ENCODE measurements around the gene CBL.
"Not testable (repeated sequence)": the region's sequence is repeated elsewhere in the genome, so short reads cannot be mapped to it uniquely, and the experiment has no call there.

Gene CBL

DNA sequence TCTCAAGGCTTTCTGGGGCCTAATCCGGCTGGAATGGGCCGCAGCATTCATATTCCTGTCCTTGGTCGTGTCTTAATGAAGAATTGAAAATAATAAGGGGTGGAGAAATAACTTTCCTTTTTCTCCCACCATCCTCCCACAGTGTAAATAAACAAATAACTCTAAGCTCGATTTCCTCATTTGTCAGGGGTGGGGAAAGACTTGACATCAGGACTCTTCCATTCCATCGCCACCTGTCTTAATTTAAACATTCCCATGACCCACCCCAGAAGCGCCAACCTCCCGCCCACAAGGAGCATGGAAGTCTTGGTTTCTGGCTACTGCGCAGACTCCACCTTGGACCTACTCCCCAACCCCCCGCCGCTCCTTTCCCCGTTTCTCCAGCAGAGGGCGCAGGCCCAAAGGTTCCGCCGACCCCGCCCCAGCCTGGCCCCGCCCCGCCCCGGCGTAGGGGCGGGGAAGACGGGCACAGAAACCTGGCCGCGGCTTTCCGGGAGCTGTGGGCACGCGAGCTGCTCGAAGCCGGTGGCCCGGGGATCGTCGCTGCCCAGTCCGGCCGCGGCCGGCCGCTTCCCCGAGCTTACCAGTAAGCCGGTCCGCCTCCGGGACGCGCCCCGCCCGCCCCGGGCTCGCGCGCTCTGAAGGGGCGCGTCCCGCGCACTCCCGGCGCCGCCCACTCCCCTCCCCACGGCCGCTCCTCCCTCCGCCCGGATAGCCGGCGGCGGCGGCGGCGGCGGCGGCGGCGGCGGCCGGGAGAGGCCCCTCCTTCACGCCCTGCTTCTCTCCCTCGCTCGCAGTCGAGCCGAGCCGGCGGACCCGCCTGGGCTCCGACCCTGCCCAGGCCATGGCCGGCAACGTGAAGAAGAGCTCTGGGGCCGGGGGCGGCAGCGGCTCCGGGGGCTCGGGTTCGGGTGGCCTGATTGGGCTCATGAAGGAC lies at the start of gene CBL:
CBL (plus strand) TSS at position 766 of the 937 bp plus-strand sequence; CDS start at position 845, 79 bp downstream.
- DNase-seq (ENCODE audit: low spot score): peak; percentile 96

DNA sequence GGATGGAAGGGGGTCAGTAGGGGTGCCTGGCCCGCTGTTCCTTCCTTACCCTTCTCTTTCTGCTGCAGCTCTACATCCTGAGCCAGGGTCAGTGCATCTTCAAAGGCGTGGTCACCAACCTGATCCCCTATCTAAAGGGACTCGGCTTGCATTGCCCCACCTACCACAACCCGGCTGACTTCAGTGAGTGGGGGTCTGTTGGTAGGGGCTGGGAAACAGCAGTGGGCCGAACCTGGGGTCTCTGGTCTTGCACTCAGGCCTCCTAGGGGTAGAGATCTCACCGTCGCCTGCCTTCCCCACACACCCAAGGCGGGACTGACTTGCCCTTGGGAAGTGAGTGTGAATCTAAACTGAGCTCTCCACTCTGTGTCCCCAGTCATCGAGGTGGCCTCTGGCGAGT lies 49.6 kb upstream of the CBL start:
- no peak for DNase-seq (ENCODE audit: low spot score)

DNA sequence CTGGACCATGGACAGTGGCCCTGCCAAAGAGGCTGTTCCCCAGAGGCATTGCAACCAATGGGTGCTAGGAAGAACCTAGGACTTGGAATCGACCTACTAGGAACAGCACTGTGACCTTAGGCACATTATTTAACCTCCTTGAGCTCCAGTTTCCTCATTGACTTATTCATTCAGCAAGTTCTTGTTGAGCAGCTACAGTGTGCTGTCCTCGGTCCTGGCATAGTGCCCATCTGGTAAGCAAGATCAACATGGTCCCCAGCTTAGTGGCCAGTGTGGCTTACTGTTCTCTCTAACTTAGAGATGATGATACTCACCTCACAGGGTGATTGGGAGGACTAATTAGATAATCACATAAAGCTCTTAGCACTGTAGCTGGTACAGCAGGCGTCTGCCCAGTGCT lies 49.1 kb upstream of the CBL start:
- DNase-seq (ENCODE audit: low spot score): no peak

DNA sequence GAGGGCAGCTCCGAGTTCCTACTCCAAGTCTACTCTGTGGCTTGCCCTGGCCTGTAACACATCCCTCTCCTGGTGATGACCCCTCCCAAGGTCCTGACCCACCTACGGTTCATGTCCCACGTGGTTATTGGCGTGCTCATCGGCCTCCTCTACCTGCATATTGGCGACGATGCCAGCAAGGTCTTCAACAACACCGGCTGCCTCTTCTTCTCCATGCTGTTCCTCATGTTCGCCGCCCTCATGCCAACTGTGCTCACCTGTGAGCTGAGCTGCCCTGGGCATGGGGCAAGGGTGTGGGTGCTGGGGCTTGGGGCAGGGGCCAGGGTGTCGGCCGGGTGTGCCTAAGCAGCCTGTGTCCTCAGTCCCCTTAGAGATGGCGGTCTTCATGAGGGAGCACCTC lies 47.7 kb upstream of the CBL start:
- DNase-seq (ENCODE audit: low spot score): no peak

DNA sequence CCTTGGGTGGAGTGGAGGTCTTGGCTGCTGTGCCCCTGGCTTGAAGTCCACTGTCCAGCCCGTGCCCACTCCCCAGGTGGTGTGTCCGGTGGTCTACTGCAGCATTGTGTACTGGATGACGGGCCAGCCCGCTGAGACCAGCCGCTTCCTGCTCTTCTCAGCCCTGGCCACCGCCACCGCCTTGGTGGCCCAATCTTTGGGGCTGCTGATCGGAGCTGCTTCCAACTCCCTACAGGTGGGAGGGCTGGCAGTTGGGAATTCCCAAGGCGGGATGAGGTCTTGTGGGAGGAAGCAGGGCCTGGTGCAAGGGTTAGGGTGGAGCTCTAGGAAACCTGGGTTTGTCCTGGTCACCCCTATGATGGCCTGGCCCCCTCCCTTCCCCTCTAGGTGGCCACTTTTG lies 46.0 kb upstream of the CBL start:
- DNase-seq (ENCODE audit: low spot score): no peak

DNA sequence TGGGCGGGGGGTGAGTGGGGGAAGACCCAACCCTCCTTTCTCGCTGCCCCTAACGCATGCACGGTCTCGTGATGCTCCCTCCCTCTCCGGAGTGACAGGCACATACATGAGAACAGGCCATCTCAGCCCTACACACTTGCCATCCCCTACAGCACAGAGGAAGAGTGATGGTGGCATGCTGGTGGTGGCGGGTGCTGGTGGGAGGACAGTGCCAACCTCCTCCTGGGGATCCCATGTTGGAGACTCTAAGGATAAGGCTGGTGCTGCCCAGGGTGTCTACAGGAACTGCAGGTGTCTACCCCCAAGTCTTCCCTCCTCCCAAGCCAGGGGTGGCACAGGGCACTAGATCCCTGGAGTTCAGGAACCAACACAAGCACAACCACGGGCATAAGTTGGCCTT lies 44.3 kb upstream of the CBL start:
- no peak for DNase-seq (ENCODE audit: low spot score)

DNA sequence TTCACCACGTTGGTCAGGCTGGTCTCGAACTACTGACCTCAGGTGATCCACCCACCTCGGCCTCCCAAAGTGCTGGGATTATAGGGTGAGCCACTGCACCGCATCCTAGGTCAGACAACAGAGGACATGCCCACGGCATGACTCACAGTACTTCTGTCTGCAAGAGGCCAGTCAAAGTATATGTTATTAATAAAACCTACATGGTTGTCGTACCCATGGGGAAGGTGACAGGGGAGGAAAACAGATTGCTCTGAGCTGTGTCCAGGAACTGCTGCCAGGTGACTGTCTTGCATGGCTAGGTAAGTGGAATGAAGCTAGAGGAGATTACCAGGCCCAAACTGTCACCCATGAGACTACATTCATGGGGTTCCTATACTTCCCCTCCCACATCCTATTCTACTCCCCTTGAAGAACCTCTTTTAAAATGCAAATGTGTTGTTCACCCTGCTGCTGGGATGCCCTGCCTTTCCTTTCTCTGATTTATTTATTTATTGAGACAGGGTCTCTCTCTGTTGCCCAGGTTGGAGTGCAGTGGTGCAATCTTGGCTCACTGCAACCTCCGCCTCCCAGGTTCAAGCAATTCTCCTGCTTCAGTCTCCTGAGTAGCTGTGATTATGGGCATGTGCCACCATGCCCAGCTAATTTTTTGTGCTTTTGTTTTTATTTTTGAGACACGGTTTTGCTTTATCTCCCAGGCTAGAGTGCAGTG lies 39.6 kb upstream of the CBL start:
- no peak for DNase-seq (ENCODE audit: low spot score)

DNA sequence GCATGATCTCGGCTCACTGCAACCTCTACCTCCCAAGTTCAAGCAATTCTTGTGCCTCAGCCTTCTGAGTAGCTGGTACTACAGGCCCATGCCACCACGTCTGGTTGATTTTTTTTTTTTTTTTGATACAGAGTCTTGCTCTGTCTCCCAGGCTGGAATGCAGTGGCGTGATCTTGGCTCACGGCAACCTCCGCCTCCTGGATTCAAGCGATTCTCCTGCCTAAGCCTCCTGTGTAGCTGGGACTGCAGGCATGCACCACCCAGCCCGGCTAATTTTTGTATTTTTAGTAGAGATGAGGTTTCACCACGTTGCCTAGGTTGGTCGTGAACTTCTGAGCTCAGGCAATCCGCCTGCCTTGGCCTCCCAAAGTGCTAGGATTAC lies 39.1 kb upstream of the CBL start:
- not testable (repeated sequence) for DNase-seq (ENCODE audit: low spot score)

DNA sequence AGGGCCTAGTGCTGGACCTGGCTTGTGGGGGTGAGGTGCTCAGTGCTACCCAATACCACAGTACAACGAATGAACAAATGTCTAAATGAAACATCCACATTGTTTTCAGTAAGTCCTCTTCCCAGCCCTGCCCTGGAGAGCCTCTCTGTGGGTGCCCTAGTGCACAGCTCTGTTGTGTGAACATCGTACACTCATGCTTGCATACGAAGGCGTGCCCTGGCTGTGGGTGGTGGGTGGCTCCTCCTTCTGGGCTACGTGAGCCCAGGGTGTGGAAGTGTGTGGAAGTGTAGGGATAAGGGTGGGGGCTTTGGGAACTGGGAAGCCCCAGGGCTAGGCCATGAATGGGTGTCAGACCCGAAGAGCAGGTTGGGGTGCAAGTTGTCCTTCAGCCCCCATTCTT lies 38.2 kb upstream of the CBL start:
- no peak for DNase-seq (ENCODE audit: low spot score)

DNA sequence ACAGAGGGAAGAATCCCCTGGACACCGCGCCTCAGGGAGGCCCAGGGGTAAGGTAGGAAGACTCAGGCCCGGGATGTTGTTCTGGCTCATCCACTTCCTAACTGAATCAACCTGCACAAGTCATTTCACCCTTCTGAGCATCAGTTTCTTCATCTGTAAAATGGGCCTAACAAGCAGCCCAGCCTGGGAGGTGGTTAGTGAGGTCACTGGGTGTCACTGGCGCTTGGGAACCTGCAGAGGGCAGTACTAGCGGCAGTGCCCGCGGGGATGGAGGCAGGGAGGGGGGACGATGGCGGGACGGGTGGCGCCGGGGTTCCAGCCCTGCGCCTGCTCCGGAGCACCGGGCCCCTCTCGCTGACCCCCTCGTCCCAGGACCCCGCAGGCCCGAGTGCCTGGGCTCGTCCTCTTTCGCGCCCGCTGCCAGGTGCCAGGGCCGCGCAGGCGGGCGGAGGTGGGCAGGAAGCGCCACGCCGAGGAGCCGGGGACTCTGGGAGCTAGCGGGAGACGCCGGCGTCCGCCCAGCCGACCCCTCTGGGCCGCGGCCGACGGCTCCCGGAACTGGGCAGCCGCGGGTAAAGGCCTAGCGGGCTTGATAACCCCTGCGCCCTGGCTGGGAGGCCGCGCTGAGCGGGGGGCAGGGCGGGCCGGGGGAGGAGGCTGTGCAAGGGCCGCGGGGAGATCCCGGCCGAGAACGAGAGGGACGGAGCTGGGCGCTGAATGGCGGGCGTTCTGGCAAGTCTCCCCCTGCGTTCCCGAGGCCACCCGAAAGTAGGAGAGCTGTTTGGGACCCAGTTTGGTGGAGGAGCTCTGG lies 37.5 kb upstream of the CBL start, which contains the start of gene NLRX1:
NLRX1 (plus strand) TSS at position 255 of the 811 bp plus-strand sequence. CDS start 2,679 bp downstream, outside the sequence.
- DNase-seq (ENCODE audit: low spot score): peak; percentile 90

DNA sequence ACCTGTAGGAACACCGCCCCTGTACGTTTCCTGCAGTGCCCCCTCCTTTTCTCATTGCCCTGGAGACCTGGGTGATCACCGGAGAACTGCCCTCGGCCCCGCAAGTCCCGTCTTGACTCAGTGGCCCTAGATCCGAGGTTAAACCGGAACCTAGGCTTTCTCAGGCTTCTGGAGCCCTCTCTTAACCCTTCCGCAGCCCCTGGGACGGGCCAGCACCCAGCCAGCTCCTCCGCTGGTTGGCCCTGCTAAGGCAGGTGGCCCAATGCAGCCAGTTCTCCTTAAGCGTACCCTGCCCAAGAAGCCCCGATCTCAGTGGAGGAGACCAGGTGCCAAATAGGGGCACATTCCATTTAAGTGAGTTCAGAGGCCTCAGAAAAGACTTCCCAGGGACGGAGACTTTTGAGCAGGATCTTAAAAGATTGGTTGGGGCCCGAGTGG lies 36.8 kb upstream of the CBL start:
- DNase-seq (ENCODE audit: low spot score): no peak

DNA sequence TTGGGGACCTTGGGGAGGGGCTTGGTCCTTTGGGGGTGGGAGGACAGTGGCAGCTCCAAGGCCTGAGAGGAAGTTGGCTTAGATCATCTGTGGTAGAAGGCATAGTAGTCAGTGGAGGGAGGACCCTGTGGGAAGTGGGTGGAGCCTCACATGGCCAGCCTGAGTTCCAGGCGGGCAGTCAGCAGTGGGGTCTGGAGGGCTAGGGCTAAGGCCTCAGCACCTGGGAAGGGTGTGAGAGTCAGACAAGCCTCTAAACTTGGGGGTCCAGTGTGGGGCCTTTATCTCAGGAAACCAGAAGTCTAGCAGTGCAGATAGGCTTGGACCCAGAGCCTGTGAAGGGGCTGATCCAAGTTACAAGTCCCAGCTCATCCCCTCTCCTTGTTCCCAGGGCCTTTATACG lies 33.6 kb upstream of the CBL start:
- no peak for DNase-seq (ENCODE audit: low spot score)

DNA sequence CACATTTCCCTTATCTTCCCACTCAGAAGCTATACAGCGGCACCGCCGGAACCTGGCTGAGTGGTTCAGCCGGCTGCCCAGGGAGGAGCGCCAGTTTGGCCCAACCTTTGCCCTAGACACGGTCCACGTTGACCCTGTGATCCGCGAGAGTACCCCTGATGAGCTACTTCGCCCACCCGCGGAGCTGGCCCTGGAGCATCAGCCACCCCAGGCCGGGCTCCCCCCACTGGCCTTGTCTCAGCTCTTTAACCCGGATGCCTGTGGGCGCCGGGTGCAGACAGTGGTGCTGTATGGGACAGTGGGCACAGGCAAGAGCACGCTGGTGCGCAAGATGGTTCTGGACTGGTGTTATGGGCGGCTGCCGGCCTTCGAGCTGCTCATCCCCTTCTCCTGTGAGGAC lies 32.7 kb upstream of the CBL start:
- no peak for DNase-seq (ENCODE audit: low spot score)

DNA sequence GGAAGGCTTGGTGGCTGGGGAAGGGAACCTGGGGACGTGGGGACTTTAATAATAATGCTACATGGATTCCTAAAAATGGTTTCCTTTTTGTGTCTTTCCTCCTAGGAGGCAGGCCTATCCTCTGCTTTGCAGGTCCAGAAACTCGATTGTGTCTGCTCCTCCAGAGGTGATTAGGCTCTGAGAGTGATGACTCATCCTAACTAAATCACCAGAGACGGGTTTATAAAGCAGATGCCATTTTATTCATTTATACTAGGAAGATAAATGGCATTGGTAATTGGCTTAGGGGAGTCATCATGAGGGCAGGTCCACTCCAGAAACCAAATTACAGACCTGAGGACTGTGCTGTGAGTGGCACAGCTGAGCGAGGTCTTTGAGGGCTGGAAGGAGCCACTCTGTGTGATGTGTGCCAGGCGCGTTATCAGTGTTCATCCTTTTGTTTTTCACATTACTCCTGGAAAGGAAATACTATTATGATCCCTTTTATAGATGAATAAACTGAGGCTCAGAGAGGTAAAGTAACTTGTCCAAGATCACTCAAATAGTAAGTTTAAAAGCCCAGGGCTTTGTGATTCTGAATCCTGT lies 30.6 kb upstream of the CBL start:
- DNase-seq (ENCODE audit: low spot score): no peak

DNA sequence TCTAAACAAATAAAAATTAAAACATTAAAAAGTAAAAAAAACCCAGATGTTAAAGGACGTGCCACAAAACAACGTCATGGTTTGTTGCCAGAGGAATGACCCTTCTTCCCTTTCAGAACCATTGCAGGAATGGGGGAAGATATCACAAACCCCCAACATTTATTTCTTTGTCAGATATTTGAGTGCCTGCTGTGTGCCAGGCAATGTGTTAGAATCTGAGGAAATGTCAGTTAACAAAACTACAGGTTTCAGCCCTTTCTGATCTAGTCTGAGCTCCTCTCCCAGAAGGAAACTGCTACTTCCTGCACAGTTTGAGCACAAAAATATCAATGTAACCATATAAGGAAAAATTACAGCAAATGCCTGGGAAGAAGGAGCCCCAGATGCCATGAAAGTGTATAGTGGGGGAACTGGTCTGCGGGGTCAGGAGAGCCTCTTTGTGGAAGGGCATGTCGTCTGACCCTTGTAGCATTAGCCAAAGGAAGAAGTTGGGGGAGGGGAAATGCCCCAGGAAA lies 27.9 kb upstream of the CBL start:
- no peak for DNase-seq (ENCODE audit: low spot score)

DNA sequence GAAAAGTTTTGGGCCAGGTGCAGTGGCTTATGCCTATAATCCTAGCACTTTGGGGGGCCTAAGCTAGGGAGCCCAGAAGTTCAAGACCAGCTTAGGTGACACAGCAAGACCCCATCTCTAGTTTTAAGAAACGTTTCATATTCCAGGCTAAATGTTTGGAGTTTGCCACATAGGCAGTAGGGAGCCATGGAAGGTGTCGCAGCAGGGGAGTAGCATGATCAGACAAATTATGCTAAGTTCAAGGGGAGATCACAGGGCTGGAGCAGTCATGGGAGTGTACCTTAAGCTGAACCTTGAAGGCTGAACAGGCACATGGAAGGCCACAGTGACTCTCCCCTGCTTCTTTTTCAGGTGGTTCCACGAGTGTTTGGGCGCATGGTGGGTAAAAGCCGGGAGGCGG lies 26.8 kb upstream of the CBL start:
- no peak for DNase-seq (ENCODE audit: low spot score)

DNA sequence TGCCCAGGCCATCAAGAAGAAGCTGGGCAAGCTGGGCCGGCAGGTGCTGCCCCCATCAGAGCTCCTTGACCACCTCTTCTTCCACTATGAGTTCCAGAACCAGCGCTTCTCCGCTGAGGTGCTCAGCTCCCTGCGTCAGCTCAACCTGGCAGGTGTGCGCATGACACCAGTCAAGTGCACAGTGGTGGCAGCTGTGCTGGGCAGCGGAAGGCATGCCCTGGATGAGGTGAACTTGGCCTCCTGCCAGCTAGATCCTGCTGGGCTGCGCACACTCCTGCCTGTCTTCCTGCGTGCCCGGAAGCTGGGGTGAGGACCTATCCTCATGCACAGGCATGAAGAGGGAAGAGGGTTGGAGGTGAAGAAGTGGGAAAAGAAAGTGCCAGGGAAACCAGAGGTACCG lies 26.2 kb upstream of the CBL start:
- no peak for DNase-seq (ENCODE audit: low spot score)

DNA sequence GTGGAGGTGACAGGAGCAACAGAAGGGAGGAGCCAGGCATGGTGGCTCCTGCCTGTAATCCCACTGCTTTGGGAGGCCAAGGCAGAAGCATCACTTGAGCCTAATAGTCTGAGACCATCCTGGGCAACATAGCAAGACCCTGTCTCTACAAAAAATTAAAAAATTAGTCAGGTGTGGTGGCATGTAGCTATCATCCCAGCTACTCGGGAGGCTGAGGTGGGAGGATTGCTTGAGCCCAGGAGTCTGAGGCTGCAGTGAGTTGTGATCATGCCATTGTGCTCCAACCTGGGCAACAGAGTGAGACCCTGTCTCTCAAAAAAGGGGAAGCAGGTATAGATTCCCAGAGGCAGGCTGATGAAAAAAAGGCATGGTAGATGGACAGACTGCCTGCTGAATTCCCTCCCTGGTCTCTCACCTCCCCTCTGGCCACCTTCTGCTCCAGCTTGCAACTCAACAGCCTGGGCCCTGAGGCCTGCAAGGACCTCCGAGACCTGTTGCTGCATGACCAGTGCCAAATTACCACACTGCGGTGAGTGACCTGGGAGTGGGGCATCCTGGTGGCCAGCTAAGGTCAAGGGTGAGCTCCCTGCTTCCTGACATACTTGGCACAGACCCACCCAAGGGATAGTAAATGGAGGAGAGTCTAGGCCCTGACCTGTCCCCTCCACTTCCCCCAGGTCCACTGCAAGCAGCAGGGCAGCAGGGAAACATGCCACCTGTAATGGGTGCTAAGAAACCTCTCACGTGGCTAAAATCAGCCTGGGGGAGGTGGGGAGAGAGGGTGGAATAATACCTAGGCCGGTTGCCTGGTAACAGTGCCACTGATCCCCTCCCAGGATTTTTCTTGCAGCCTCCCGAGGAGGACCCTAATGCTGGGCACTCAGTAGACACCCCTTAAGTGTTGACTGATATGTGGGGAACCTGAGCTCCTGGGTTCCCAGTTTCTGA lies 25.1 kb upstream of the CBL start:
- DNase-seq (ENCODE audit: low spot score): no peak

DNA sequence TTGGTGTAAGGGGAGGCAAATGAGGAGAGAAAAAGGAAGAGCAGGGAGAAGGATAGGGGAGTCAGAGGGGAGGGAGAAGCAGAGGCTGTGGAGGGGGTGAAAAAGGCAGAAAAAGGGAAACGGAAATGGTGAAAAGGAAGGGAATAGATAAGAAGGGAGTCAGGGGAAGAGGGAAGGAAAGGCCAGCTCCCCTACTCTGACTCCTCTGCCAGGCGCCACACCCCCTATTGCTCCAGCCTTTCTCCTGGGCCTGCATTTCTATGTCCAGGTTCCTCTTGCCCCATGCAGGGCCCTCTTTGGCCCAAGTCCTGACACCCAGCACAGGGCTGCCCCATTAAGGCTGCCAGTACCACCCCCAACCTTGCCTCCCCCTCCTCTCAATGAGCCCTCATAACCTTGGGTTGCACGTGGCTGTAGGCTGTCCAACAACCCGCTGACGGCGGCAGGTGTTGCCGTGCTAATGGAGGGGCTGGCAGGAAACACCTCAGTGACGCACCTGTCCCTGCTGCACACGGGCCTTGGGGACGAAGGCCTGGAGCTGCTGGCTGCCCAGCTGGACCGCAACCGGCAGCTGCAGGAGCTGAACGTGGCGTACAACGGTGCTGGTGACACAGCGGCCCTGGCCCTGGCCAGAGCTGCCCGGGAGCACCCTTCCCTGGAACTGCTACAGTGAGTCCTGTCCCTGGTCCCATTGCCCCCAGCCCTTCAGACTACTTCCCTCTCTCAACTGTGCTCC lies 24.3 kb upstream of the CBL start:
- DNase-seq (ENCODE audit: low spot score): no peak

DNA sequence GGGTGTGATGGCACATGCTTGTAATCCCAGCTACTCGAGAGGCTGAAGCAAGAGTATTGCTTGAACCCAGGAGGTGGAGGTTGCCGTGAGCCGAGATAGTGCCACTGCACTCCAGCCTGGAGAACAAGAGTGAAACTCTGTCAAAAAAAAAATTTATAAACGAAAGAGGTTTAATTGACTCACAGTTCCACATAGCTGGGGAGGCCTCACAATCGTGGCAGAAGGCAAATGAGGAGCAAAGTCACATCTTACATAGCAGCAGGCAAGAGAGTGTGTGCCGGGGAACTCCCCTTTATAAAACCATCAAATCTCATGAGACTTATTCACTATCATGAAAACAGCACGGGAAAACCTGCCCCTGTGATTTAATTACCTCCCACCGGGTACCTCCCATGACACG lies 21.7 kb upstream of the CBL start:
- DNase-seq (ENCODE audit: low spot score): not testable (repeated sequence)
